Measurements from ENCODE around the gene NLGN1. TPM values are rescaled to one million over a fixed set of nuclear protein-coding genes. Genes with fewer than 3 reads are reported as not detected.

The NLGN1 gene
- total RNA-seq, 3 donors from 2014 or later (not counting 1 experiment from before 2014, with no cell fraction given): not detected

DNA sequence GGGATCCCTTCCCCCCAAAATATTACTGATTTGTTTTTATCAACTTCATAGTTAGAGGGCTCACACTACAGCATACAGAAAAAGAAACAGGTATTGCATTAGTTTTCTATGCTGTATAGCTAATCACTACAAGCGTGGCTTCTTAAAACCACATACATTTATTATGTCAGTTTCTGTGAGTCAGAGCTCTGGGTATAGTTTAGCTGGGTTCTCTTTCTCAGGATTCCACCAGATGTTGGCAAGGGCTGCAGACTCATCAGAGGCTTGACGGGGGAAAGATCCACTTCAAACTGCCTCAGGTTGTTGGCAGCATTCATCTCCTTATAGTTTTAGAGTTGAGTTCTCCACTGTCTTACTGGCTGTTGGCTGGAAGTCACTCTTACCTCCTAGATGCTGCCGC lies 328.0 kb downstream of the NLGN1 start:
- Mint-ChIP-seq H3K9me3 (peaks cover 2 to 15% of the 10 kb centered on the region in 2 donors), H3K36me3 (no peaks in the 10 kb centered on the region), H3K4me3 (no peak overlapping the region), H3K27ac (no peak overlapping the region), H3K27me3 (ENCODE audit: low read depth in 2 of 2) (no peaks in the 10 kb centered on the region), H3K4me1 (no peaks in the 10 kb centered on the region)
- WGBS (ENCODE audit: insufficient coverage): 70% methylated on average over 2 of the region's 3 CpGs
- Histone ChIP-seq H3K27ac (ENCODE audit: low read length) (no peak overlapping the region), H3K9me3 (ENCODE audit: control insufficient read depth, insufficient read depth, low read length) (no peaks in the 10 kb centered on the region), H3K4me1 (ENCODE audit: control insufficient read depth, insufficient read depth, low read length) (no peaks in the 10 kb centered on the region), H3K36me3 (ENCODE audit: control insufficient read depth, insufficient read depth, low read length) (no peaks in the 10 kb centered on the region), H3K4me3 (ENCODE audit: low read length) (no peak overlapping the region), H3K27me3 (ENCODE audit: control insufficient read depth, insufficient read depth, low read length) (no peaks in the 10 kb centered on the region)
- intact Hi-C loops (cut with micrococcal nuclease): no loop called here
- no peak for TF ChIP-seq CTCF (IDR thresholded peaks at IDR 0.05)
- DNase-seq (no peak), ATAC-seq (no peak)

GRCh38 chr3:173730391-173730790 lies 332.8 kb downstream of the NLGN1 start:
- H3K27me3 Mint-ChIP-seq (ENCODE audit: low read depth in 2 of 2): no peaks in the 10 kb centered on the region
- no peak overlapping the region for H3K27ac ChIP-seq (ENCODE audit: low read length)
- H3K4me1 ChIP-seq (ENCODE audit: control insufficient read depth, insufficient read depth, low read length): no peaks in the 10 kb centered on the region
- H3K4me1 Mint-ChIP-seq: no peaks in the 10 kb centered on the region
- no peak for DNase-seq
- H3K9me3 ChIP-seq (ENCODE audit: control insufficient read depth, insufficient read depth, low read length): no peaks in the 10 kb centered on the region
- H3K36me3 Mint-ChIP-seq: no peaks in the 10 kb centered on the region
- peaks cover 2 to 4% of the 10 kb centered on the region in 2 donors for H3K9me3 Mint-ChIP-seq
- no peaks in the 10 kb centered on the region for H3K36me3 ChIP-seq (ENCODE audit: control insufficient read depth, insufficient read depth, low read length)
- no peak for ATAC-seq
- intact Hi-C loops (cut with micrococcal nuclease): no loop called here
- TF ChIP-seq CTCF (IDR thresholded peaks at IDR 0.05): no peak
- no peak overlapping the region for H3K4me3 Mint-ChIP-seq
- 100% methylated on average over 1 of the region's 2 CpGs for WGBS (ENCODE audit: insufficient coverage)
- no peak overlapping the region for H3K4me3 ChIP-seq (ENCODE audit: low read length)
- H3K27me3 ChIP-seq (ENCODE audit: control insufficient read depth, insufficient read depth, low read length): no peaks in the 10 kb centered on the region
- H3K27ac Mint-ChIP-seq: no peak overlapping the region

GRCh38 chr3:173732237-173732636 lies 334.7 kb downstream of the NLGN1 start:
- no peaks in the 10 kb centered on the region for H3K4me1 Mint-ChIP-seq
- 82% methylated on average over 4 of the region's 4 CpGs for WGBS (ENCODE audit: insufficient coverage)
- H3K9me3 Mint-ChIP-seq: peaks cover 2 to 4% of the 10 kb centered on the region in 2 donors
- no peaks in the 10 kb centered on the region for H3K27me3 Mint-ChIP-seq (ENCODE audit: low read depth in 2 of 2)
- H3K27ac Mint-ChIP-seq: no peak overlapping the region
- TF ChIP-seq CTCF (IDR thresholded peaks at IDR 0.05): no peak
- no peaks in the 10 kb centered on the region for H3K4me1 ChIP-seq (ENCODE audit: control insufficient read depth, insufficient read depth, low read length)
- H3K36me3 ChIP-seq (ENCODE audit: control insufficient read depth, insufficient read depth, low read length): no peaks in the 10 kb centered on the region
- H3K9me3 ChIP-seq (ENCODE audit: control insufficient read depth, insufficient read depth, low read length): no peaks in the 10 kb centered on the region
- H3K27ac ChIP-seq (ENCODE audit: low read length): no peak overlapping the region
- H3K4me3 ChIP-seq (ENCODE audit: low read length): no peak overlapping the region
- no peaks in the 10 kb centered on the region for H3K36me3 Mint-ChIP-seq
- DNase-seq (no peak), ATAC-seq (no peak)
- H3K4me3 Mint-ChIP-seq: no peak overlapping the region
- intact Hi-C loops (cut with micrococcal nuclease): no loop called here
- no peaks in the 10 kb centered on the region for H3K27me3 ChIP-seq (ENCODE audit: control insufficient read depth, insufficient read depth, low read length)

DNA sequence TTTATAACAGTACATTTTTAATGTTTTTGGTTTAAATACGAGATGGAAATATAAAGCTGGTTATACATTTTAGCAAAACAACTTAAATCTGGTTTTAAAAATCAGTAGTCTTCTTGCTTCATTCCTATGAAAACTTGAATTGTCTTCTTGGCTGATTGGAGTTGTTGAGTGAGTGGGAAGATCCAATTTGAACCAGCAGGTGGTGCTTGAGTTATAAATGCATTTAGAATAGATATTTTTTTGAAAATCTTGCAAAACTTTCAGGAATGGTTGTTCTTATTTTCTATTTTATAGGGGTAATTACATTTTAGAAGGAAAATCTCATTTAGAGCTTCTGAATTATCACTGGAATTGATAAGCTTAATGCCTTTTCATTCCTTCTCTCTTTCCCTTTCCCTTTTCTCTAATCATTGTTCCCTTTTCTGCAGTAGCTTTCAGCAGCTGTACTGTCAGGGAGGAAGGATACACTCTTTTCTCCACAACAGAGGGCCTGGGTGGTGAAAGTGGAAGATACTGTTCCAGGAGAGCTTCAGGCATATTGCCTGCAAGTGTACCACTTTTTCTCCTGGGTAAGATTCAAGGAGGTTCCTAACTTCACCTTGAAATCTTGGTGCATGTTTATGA lies 335.6 kb downstream of the NLGN1 start:
- ATAC-seq (no peak), DNase-seq (no peak)
- H3K4me1 ChIP-seq (ENCODE audit: control insufficient read depth, insufficient read depth, low read length): no peaks in the 10 kb centered on the region
- H3K27ac ChIP-seq (ENCODE audit: low read length): no peak overlapping the region
- no peak overlapping the region for H3K4me3 ChIP-seq (ENCODE audit: low read length)
- Mint-ChIP-seq H3K36me3 (no peaks in the 10 kb centered on the region), H3K4me3 (no peak overlapping the region), H3K27ac (no peak overlapping the region), H3K27me3 (ENCODE audit: low read depth in 2 of 2) (no peaks in the 10 kb centered on the region), H3K4me1 (no peaks in the 10 kb centered on the region), H3K9me3 (no peaks in the 10 kb centered on the region)
- TF ChIP-seq CTCF (IDR thresholded peaks at IDR 0.05): no peak
- intact Hi-C loops (cut with micrococcal nuclease): no loop called here
- no peaks in the 10 kb centered on the region for H3K9me3 ChIP-seq (ENCODE audit: control insufficient read depth, insufficient read depth, low read length)
- no CpG with 5 or more reads among the region's 1 CpG for WGBS (ENCODE audit: insufficient coverage)
- no peaks in the 10 kb centered on the region for H3K36me3 ChIP-seq (ENCODE audit: control insufficient read depth, insufficient read depth, low read length)
- no peaks in the 10 kb centered on the region for H3K27me3 ChIP-seq (ENCODE audit: control insufficient read depth, insufficient read depth, low read length)
